ENCODE results near the gene DNM3. TPM values are rescaled to one million over a fixed set of nuclear protein-coding genes. Genes with fewer than 3 reads are reported as not detected.

DNM3 gene
- total and polyA plus RNA-seq, 2 of the 8 experiments (the other 6 are each of a cell fraction or from before 2014, with no cell fraction given): 2.0 to 8.5 TPM

DNA sequence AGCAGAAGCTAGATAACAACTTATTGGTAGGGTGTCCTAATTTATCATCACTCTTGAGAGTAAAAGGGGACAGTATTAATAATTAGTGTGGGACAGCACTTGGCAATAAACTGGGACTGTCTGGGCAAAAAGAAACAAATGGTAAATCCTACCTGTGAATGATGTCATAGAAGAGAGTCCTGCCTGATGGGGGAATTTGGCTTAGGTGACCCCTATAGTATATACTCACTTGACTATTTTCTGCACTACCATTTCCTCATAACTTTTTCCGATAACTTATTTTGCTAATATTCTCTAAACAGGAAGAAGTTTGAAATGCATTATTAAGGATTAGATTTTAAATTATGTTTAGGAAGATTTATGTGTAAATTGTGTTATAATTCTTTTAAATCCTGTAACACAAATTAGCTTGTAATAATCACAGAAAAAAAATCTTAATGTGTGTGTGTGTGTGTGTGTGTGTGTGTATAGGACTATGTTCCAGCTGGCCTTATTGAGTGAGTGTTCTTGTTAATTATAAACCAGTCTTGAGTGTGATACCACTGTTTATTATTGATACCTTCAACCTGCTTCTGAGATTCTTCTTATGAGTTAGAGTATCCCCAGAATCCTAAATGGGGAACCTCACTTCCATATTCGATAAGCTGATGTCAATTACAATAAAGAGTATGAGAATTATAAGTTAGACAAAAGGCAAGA is 435.0 kb downstream of the DNM3 start (continued):
- TF ChIP-seq BRCA1 (IDR thresholded peaks at IDR 0.05; ENCODE audit: low read depth, low read length): no peak

All from H1 (cell line).